HEK293 (cell line): ENCODE data around the gene CYTH3.

Experiments
- GLIS1 ChIP-seq: fragments of 450-650 bp; formaldehyde crosslinking; IDR thresholded peaks from 2 replicates; pipeline ENCODE4 v1.5.1; 2016; ENCODE audit warnings: missing biosample characterization, missing genetic modification characterization
- ZBTB8A ChIP-seq: fragments of 450-650 bp; formaldehyde crosslinking; IDR thresholded peaks from 2 replicates; pipeline ENCODE4 v1.5.1; 2016; ENCODE audit warnings: missing biosample characterization, missing genetic modification characterization
- ZNF274 ChIP-seq, 2 experiments: fragments of 200-500 bp in 1 of 2; fragments of 450-650 bp in 1 of 2; sonication (Bioruptor generic) in 1 of 2; formaldehyde crosslinking in 1 of 2; IDR thresholded peaks; 2 replicates each; pipeline versions ENCODE4 v1.5.1 to v1.6.1; 2014 to 2016; ENCODE audit warnings: borderline replicate concordance in 1 of 2, inconsistent platforms in 1 of 2, low read length in 1 of 2, missing biosample characterization in 1 of 2, missing genetic modification characterization in 1 of 2
- ZNF416 ChIP-seq: fragments of 450-650 bp; formaldehyde crosslinking; IDR thresholded peaks from 2 replicates; pipeline ENCODE4 v1.5.1; 2016; ENCODE audit warnings: missing biosample characterization, missing genetic modification characterization
- ZNF501 ChIP-seq: fragments of 450-650 bp; formaldehyde crosslinking; IDR thresholded peaks from 2 replicates; pipeline ENCODE4 v1.5.1; 2016; ENCODE audit warnings: missing biosample characterization, missing genetic modification characterization
- ZNF76 ChIP-seq: fragments of 450-650 bp; formaldehyde crosslinking; IDR thresholded peaks from 2 replicates; pipeline ENCODE4; 2016; ENCODE audit warnings: low read depth, missing biosample characterization, missing genetic modification characterization, borderline replicate concordance
- TF ChIP-seq, protein P1 (sequence below): fragments of 450-650 bp; IDR thresholded peaks from 2 replicates; pipeline ENCODE4 v1.5.1; 2018; ENCODE audit warnings: missing biosample characterization, mild to moderate bottlenecking, missing genetic modification characterization
- TF ChIP-seq, protein P2 (sequence below): fragments of 450-650 bp; formaldehyde crosslinking; IDR thresholded peaks from 2 replicates; pipeline ENCODE4 v1.5.1; 2016; ENCODE audit warnings: missing biosample characterization, missing genetic modification characterization
- TF ChIP-seq, protein P3 (sequence below): fragments of 450-650 bp; formaldehyde crosslinking; IDR thresholded peaks from 2 replicates; pipeline ENCODE4 v1.5.1; 2016; ENCODE audit warnings: missing biosample characterization, missing genetic modification characterization
- TF ChIP-seq, protein P4 (sequence below): fragments of 450-650 bp; formaldehyde crosslinking; IDR thresholded peaks from 2 replicates; pipeline ENCODE4 v1.5.1; 2016; ENCODE audit warnings: missing biosample characterization, missing genetic modification characterization
- TF ChIP-seq, protein P5 (sequence below): fragments of 450-650 bp; formaldehyde crosslinking; IDR thresholded peaks from 2 replicates; pipeline ENCODE4 v1.5.1; 2016; ENCODE audit warnings: missing biosample characterization, missing genetic modification characterization, low read depth
- TF ChIP-seq, protein P6 (sequence below): fragments of 450-650 bp; formaldehyde crosslinking; IDR thresholded peaks from 2 replicates; pipeline ENCODE4 v1.5.1; 2016; ENCODE audit warnings: missing biosample characterization, missing genetic modification characterization

DNA sequence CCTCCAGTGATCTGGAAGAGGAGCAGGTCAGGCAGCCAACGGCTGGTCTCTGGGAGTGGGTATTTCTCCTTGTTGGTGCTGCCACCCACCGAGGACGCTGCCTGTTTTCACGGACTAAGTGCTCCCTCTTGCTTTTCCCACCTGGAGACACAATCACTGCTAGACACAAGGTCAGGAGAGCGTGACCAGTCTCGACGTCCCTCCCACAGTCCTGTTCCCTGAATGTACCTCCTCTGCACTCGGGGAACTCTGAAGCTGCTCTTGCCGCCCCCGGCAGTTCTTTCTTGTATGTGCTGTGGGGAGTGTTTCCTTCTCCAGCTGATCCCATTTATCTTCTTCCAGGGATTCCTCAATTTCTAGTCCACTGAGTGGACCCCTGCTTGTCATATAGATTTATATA is 89.4 kb downstream of the CYTH3 start:
- TF ChIP-seq ZNF416 (tag by site-specific recombination) (no peak), ZNF274 (IDR thresholded peaks at IDR 0.05; ENCODE audit: low read length) (no peak), ZNF274 (tag by site-specific recombination; IDR thresholded peaks at IDR 0.05; ENCODE audit: borderline replicate concordance) (no peak), ZNF501 (tag by site-specific recombination) (no peak), ZBTB8A (no peak), GLIS1 (tag by site-specific recombination) (no peak), ZNF76 (tag by site-specific recombination) (no peak)
- TF ChIP-seq, protein P1, sequence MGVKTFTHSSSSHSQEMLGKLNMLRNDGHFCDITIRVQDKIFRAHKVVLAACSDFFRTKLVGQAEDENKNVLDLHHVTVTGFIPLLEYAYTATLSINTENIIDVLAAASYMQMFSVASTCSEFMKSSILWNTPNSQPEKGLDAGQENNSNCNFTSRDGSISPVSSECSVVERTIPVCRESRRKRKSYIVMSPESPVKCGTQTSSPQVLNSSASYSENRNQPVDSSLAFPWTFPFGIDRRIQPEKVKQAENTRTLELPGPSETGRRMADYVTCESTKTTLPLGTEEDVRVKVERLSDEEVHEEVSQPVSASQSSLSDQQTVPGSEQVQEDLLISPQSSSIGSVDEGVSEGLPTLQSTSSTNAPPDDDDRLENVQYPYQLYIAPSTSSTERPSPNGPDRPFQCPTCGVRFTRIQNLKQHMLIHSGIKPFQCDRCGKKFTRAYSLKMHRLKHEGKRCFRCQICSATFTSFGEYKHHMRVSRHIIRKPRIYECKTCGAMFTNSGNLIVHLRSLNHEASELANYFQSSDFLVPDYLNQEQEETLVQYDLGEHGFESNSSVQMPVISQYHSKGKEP = no peak
- TF ChIP-seq, protein P2, sequence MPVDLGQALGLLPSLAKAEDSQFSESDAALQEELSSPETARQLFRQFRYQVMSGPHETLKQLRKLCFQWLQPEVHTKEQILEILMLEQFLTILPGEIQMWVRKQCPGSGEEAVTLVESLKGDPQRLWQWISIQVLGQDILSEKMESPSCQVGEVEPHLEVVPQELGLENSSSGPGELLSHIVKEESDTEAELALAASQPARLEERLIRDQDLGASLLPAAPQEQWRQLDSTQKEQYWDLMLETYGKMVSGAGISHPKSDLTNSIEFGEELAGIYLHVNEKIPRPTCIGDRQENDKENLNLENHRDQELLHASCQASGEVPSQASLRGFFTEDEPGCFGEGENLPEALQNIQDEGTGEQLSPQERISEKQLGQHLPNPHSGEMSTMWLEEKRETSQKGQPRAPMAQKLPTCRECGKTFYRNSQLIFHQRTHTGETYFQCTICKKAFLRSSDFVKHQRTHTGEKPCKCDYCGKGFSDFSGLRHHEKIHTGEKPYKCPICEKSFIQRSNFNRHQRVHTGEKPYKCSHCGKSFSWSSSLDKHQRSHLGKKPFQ (tag by site-specific recombination) = no peak
- TF ChIP-seq, protein P3, sequence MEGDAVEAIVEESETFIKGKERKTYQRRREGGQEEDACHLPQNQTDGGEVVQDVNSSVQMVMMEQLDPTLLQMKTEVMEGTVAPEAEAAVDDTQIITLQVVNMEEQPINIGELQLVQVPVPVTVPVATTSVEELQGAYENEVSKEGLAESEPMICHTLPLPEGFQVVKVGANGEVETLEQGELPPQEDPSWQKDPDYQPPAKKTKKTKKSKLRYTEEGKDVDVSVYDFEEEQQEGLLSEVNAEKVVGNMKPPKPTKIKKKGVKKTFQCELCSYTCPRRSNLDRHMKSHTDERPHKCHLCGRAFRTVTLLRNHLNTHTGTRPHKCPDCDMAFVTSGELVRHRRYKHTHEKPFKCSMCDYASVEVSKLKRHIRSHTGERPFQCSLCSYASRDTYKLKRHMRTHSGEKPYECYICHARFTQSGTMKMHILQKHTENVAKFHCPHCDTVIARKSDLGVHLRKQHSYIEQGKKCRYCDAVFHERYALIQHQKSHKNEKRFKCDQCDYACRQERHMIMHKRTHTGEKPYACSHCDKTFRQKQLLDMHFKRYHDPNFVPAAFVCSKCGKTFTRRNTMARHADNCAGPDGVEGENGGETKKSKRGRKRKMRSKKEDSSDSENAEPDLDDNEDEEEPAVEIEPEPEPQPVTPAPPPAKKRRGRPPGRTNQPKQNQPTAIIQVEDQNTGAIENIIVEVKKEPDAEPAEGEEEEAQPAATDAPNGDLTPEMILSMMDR (tag by site-specific recombination) = no peak
- TF ChIP-seq, protein P4, sequence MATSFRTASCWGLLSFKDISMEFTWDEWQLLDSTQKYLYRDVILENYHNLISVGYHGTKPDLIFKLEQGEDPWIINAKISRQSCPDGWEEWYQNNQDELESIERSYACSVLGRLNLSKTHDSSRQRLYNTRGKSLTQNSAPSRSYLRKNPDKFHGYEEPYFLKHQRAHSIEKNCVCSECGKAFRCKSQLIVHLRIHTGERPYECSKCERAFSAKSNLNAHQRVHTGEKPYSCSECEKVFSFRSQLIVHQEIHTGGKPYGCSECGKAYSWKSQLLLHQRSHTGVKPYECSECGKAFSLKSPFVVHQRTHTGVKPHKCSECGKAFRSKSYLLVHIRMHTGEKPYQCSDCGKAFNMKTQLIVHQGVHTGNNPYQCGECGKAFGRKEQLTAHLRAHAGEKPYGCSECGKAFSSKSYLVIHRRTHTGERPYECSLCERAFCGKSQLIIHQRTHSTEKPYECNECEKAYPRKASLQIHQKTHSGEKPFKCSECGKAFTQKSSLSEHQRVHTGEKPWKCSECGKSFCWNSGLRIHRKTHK = no peak
- TF ChIP-seq, protein P5, sequence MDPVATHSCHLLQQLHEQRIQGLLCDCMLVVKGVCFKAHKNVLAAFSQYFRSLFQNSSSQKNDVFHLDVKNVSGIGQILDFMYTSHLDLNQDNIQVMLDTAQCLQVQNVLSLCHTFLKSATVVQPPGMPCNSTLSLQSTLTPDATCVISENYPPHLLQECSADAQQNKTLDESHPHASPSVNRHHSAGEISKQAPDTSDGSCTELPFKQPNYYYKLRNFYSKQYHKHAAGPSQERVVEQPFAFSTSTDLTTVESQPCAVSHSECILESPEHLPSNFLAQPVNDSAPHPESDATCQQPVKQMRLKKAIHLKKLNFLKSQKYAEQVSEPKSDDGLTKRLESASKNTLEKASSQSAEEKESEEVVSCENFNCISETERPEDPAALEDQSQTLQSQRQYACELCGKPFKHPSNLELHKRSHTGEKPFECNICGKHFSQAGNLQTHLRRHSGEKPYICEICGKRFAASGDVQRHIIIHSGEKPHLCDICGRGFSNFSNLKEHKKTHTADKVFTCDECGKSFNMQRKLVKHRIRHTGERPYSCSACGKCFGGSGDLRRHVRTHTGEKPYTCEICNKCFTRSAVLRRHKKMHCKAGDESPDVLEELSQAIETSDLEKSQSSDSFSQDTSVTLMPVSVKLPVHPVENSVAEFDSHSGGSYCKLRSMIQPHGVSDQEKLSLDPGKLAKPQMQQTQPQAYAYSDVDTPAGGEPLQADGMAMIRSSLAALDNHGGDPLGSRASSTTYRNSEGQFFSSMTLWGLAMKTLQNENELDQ (tag by site-specific recombination) = no peak
- TF ChIP-seq, protein P6, sequence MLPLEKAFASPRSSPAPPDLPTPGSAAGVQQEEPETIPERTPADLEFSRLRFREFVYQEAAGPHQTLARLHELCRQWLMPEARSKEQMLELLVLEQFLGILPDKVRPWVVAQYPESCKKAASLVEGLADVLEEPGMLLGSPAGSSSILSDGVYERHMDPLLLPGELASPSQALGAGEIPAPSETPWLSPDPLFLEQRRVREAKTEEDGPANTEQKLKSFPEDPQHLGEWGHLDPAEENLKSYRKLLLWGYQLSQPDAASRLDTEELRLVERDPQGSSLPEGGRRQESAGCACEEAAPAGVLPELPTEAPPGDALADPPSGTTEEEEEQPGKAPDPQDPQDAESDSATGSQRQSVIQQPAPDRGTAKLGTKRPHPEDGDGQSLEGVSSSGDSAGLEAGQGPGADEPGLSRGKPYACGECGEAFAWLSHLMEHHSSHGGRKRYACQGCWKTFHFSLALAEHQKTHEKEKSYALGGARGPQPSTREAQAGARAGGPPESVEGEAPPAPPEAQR (tag by site-specific recombination) = no peak
